Mesenchymal stem cell (in vitro differentiated cells and primary cell): ENCODE data around the gene MTIF3.

Source experiments
- DNase-seq: peaks from one replicate; pipeline ENCODE4 v3.0.0-alpha.2; 2013
- H2AFZ ChIP-seq: one replicate; pipeline ENCODE4 v1.6.1; 2013; ENCODE audit warnings: low read depth, mild to moderate bottlenecking, control low read depth, inconsistent platforms, low read length, moderate library complexity
- H2AK5ac ChIP-seq: 2 replicates; pipeline ENCODE4 v1.6.1; 2013; ENCODE audit warnings: low read length, moderate library complexity, mild to moderate bottlenecking, inconsistent platforms; ENCODE audit not compliant: severe bottlenecking
- H2BK120ac ChIP-seq: one replicate; pipeline ENCODE4 v1.6.1; 2013; ENCODE audit warnings: low read depth, mild to moderate bottlenecking, inconsistent platforms, low read length, moderate library complexity
- H2BK12ac ChIP-seq, 2 experiments: one replicate each; pipeline ENCODE4 v1.6.1; 2013; ENCODE audit warnings: inconsistent platforms in 2 of 2, low read length in 2 of 2, mild to moderate bottlenecking in 2 of 2, moderate library complexity in 2 of 2, control low read depth in 1 of 2
- H2BK15ac ChIP-seq: one replicate; pipeline ENCODE4 v1.6.1; 2013; ENCODE audit warnings: mild to moderate bottlenecking, low read depth, inconsistent platforms; ENCODE audit not compliant: poor library complexity, severe bottlenecking
- H2BK5ac ChIP-seq: 2 replicates; pipeline ENCODE4 v1.6.1; 2013; ENCODE audit warnings: low read depth, mild to moderate bottlenecking, low read length, control low read depth, inconsistent platforms; ENCODE audit not compliant: poor library complexity, severe bottlenecking
- H3K14ac ChIP-seq, 2 experiments: one replicate each; pipeline ENCODE4 v1.6.1; 2013; ENCODE audit warnings: inconsistent platforms in 2 of 2, low read length in 2 of 2, control low read depth in 1 of 2, mild to moderate bottlenecking in 1 of 2, moderate library complexity in 1 of 2
- H3K18ac ChIP-seq, 2 experiments: one replicate each; pipeline ENCODE4 v1.6.1; 2013; ENCODE audit warnings: inconsistent platforms in 2 of 2, low read length in 2 of 2, control low read depth in 1 of 2, low read depth in 1 of 2, mild to moderate bottlenecking in 1 of 2
- H3K23ac ChIP-seq, 2 experiments: one replicate each; pipeline ENCODE4 v1.6.1; 2013; ENCODE audit warnings: inconsistent platforms in 2 of 2, low read length in 2 of 2, mild to moderate bottlenecking in 2 of 2, moderate library complexity in 2 of 2, control low read depth in 1 of 2
- H3K27ac ChIP-seq: 2 replicates; pipeline ENCODE4 v1.5.1; 2013; ENCODE audit warnings: mild to moderate bottlenecking, moderate library complexity, low read length, control low read depth, inconsistent platforms; ENCODE audit not compliant: poor library complexity, severe bottlenecking
- H3K27me3 ChIP-seq, 2 experiments: 2 replicates each; pipeline versions ENCODE4 v1.6.1 to v1.7.0; 2013; ENCODE audit warnings: low read length in 2 of 2, mild to moderate bottlenecking in 2 of 2, moderate library complexity in 2 of 2, control low read depth in 1 of 2, inconsistent platforms in 1 of 2; ENCODE audit not compliant: control insufficient read depth in 1 of 2, insufficient read depth in 1 of 2
- H3K36me3 ChIP-seq, 2 experiments: 2 replicates each; pipeline versions ENCODE4 v1.6.1 to v1.7.0; 2013; ENCODE audit warnings: low read length in 2 of 2, control low read depth in 1 of 2, inconsistent platforms in 1 of 2, low read depth in 1 of 2, mild to moderate bottlenecking in 1 of 2; ENCODE audit not compliant: insufficient read depth in 2 of 2, control insufficient read depth in 1 of 2
- H3K4ac ChIP-seq, 2 experiments: one replicate each; pipeline ENCODE4 v1.6.1; 2013; ENCODE audit warnings: inconsistent platforms in 2 of 2, low read length in 2 of 2, mild to moderate bottlenecking in 2 of 2, moderate library complexity in 2 of 2, control low read depth in 1 of 2, low read depth in 1 of 2
- H3K4me1 ChIP-seq: 2 replicates; pipeline ENCODE4 v1.6.1; 2013; ENCODE audit warnings: low read depth, low read length, control low read depth; ENCODE audit not compliant: control insufficient read depth, insufficient read depth
- H3K4me2 ChIP-seq: 2 replicates; pipeline ENCODE4 v1.6.1; 2013; ENCODE audit warnings: low read length, mild to moderate bottlenecking, inconsistent platforms; ENCODE audit not compliant: poor library complexity, severe bottlenecking
- H3K4me3 ChIP-seq, 2 experiments: 2 replicates each; pipeline versions ENCODE4 v1.5.1 to v1.7.0; 2013; ENCODE audit warnings: low read length in 2 of 2, mild to moderate bottlenecking in 2 of 2, control low read depth in 1 of 2, low read depth in 1 of 2; ENCODE audit not compliant: insufficient read depth in 1 of 2
- H3K79me1 ChIP-seq: replicated peaks from 2 replicates; pipeline ENCODE4 v1.6.1; 2013; ENCODE audit warnings: mild to moderate bottlenecking, control low read depth, low read length, inconsistent platforms; ENCODE audit not compliant: poor library complexity, severe bottlenecking
- H3K9ac ChIP-seq: 2 replicates; pipeline ENCODE4 v1.7.0; 2013; ENCODE audit warnings: mild to moderate bottlenecking, low read length, moderate library complexity
- H3K9me3 ChIP-seq: 2 replicates; pipeline ENCODE4 v1.7.0; 2013; ENCODE audit warnings: mild to moderate bottlenecking, low read length; ENCODE audit not compliant: control insufficient read depth
- H4K8ac ChIP-seq: one replicate; pipeline ENCODE4 v1.6.1; 2013; ENCODE audit warnings: inconsistent platforms, mild to moderate bottlenecking, low read length, moderate library complexity
- H4K91ac ChIP-seq: one replicate; pipeline ENCODE4 v1.6.1; 2013; ENCODE audit warnings: mild to moderate bottlenecking, low read length, inconsistent platforms
- whole genome bisulfite sequencing: methylation state at CpG from one replicate; pipeline ENCODE4 v1.1.7; 2013; ENCODE audit warnings: mixed read lengths; 5-methylcytosine and 5-hydroxymethylcytosine counted together

Gene MTIF3

GRCh38 chr13:27476943-27477703, 26.8 kb upstream of the MTIF3 start:
- Histone ChIP-seq H3K18ac (no peak overlapping the region), H3K27ac (no peak overlapping the region), H3K4me3 (no peak overlapping the region), H3K4me1 (peaks cover 2% of the 10 kb centered on the region), H2BK120ac (no peak overlapping the region), H2BK12ac (no peak overlapping the region), H3K4me2 (no peak overlapping the region), H2BK5ac (no peak overlapping the region), H3K79me1 (no peaks in the 10 kb centered on the region), H2BK15ac (no peak overlapping the region), H3K9me3 (peaks cover 7% of the 10 kb centered on the region), H3K14ac (no peak overlapping the region), H4K91ac (no peak overlapping the region), H2AK5ac (no peak overlapping the region), H2AFZ (no peak overlapping the region), H3K27me3 (peaks cover 15 to 33% of the 10 kb centered on the region in 2 experiments), H3K36me3 (no peaks in the 10 kb centered on the region), H4K8ac (no peak overlapping the region), H3K23ac (peak overlapping the region in 1 of 2 experiments; percentile 14), H3K4ac (no peak overlapping the region), H3K9ac (peak overlapping the region; percentile 30)
- DNase-seq: peak; percentile 44
- WGBS: 60% methylated on average over 10 of the region's 10 CpGs

GRCh38 chr13:27474751-27475268, 24.4 kb upstream of the MTIF3 start:
- H2BK120ac ChIP-seq: no peak overlapping the region
- H2AK5ac ChIP-seq: no peak overlapping the region
- H3K14ac ChIP-seq: no peak overlapping the region
- no peaks in the 10 kb centered on the region for H3K9me3 ChIP-seq
- peaks cover 2% of the 10 kb centered on the region for H3K4me1 ChIP-seq
- H2BK12ac ChIP-seq: no peak overlapping the region
- no peak overlapping the region for H2BK5ac ChIP-seq
- H3K79me1 ChIP-seq: no peaks in the 10 kb centered on the region
- no peak overlapping the region for H2BK15ac ChIP-seq
- H3K4me2 ChIP-seq: no peak overlapping the region
- no peak overlapping the region for H3K18ac ChIP-seq
- no peak overlapping the region for H3K23ac ChIP-seq
- no peak overlapping the region for H3K4me3 ChIP-seq
- H4K8ac ChIP-seq: no peak overlapping the region
- H3K36me3 ChIP-seq: no peaks in the 10 kb centered on the region
- H3K27me3 ChIP-seq: peaks cover 10 to 29% of the 10 kb centered on the region in 2 experiments
- no peak overlapping the region for H3K9ac ChIP-seq
- H2AFZ ChIP-seq: no peak overlapping the region
- DNase-seq: no peak
- H4K91ac ChIP-seq: no peak overlapping the region
- H3K4ac ChIP-seq: no peak overlapping the region
- no peak overlapping the region for H3K27ac ChIP-seq
- 90% methylated on average over 13 of the region's 13 CpGs for WGBS

DNA sequence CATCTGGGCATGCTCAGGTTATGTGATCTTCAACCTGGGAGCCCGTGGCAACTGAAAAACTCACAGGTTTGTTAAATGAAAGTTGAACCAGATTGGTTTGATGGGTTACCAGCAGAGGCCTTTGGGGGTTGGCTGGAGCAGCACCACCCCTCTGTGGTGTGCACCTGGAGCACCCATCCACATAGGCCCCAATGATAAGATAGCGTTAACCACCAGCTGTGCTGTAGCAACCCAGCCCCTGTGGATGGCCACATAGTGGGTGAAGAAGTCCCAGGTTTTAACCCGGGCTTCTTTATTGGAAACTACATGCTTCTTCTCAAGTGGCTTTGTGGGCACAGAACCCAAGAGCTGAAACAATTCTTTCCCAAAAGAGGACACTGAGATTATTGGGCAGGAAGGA, 22.6 kb upstream of the MTIF3 start:
- Histone ChIP-seq H2AFZ (no peak overlapping the region), H3K4me1 (peaks cover 2% of the 10 kb centered on the region), H2BK15ac (no peak overlapping the region), H3K27ac (no peak overlapping the region), H3K36me3 (no peaks in the 10 kb centered on the region), H2BK120ac (no peak overlapping the region), H4K91ac (no peak overlapping the region), H3K14ac (no peak overlapping the region), H4K8ac (no peak overlapping the region), H3K27me3 (peaks cover 12 to 26% of the 10 kb centered on the region in 2 experiments), H3K4me3 (no peak overlapping the region), H3K9me3 (no peaks in the 10 kb centered on the region), H3K9ac (no peak overlapping the region), H3K79me1 (no peaks in the 10 kb centered on the region), H2BK5ac (no peak overlapping the region), H3K4ac (no peak overlapping the region), H3K18ac (no peak overlapping the region), H2BK12ac (no peak overlapping the region), H2AK5ac (no peak overlapping the region), H3K4me2 (no peak overlapping the region), H3K23ac (no peak overlapping the region)
- WGBS: 93% methylated on average over 3 of the region's 3 CpGs
- no peak for DNase-seq

DNA sequence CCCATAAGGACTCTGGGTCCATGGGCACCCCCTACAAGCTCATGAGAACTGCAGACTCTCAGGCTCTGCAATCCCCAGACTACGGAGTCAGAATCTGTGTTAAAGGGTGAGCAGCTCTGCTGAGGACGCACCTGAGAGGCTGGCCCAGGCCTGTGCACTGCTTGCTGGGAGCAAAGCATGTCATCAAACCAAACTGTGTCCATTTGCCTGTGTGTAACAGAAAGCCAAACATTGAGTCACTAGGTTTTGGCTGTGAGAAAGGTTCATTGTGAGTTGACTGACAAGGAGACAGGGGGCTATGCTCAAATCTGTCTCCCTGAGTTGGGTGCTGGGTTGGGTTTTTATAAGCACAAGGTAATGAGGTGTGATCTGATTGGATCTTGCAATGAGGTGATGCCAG, 22.1 kb upstream of the MTIF3 start:
- WGBS: 68% methylated on average over 2 of the region's 2 CpGs
- Histone ChIP-seq H3K4me2 (no peak overlapping the region), H3K36me3 (no peaks in the 10 kb centered on the region), H3K4me3 (no peak overlapping the region), H3K23ac (no peak overlapping the region), H3K79me1 (no peaks in the 10 kb centered on the region), H3K14ac (no peak overlapping the region), H2BK5ac (no peak overlapping the region), H2BK12ac (no peak overlapping the region), H2BK15ac (no peak overlapping the region), H3K9ac (no peak overlapping the region), H3K9me3 (no peaks in the 10 kb centered on the region), H3K4me1 (peaks cover 2% of the 10 kb centered on the region), H2AK5ac (no peak overlapping the region), H3K27ac (no peak overlapping the region), H3K18ac (no peak overlapping the region), H3K4ac (no peak overlapping the region), H4K91ac (no peak overlapping the region), H2AFZ (no peak overlapping the region), H2BK120ac (no peak overlapping the region), H3K27me3 (peaks cover 12 to 26% of the 10 kb centered on the region in 2 experiments), H4K8ac (no peak overlapping the region)
- no peak for DNase-seq
